ENCODE results near the gene GBA2. TPM values are rescaled to one million over a fixed set of nuclear protein-coding genes. Genes with fewer than 3 reads are reported as not detected.

The GBA2 gene
- total and polyA plus RNA-seq, 8 donors, result 63.3 to 113 (median 92.2) TPM

DNA sequence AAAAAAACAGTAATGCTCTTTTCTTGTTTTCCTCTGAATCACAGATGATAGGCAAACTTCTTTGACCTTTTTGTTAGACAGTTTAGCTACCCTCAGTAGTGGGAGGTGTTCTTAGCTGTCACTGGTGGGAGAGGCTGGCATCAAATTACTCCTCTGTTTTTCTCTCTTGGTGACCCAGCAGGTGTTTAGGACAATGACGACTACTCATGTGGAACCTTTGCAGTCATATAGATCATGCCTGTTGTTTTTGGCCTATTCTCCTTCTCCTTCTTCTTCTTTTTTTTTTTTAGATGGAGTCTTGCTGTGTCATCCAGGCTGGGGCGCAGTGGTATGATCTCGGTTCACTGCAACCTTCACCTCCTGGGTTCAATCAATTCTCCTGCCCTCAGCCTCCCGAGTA is 27.0 kb upstream of the GBA2 start:
- Histone ChIP-seq H3K4me3 (no peak overlapping the region), H3K36me3 (no peaks in the 10 kb centered on the region), H3K27me3 (no peaks in the 10 kb centered on the region), H3K4me1 (peaks cover 9 to 20% of the 10 kb centered on the region in 2 donors), H3K9me3 (no peaks in the 10 kb centered on the region), H3K27ac (no peak overlapping the region)
- DNase-seq, result no peak
- no peak for ATAC-seq
- TF ChIP-seq, protein P1, sequence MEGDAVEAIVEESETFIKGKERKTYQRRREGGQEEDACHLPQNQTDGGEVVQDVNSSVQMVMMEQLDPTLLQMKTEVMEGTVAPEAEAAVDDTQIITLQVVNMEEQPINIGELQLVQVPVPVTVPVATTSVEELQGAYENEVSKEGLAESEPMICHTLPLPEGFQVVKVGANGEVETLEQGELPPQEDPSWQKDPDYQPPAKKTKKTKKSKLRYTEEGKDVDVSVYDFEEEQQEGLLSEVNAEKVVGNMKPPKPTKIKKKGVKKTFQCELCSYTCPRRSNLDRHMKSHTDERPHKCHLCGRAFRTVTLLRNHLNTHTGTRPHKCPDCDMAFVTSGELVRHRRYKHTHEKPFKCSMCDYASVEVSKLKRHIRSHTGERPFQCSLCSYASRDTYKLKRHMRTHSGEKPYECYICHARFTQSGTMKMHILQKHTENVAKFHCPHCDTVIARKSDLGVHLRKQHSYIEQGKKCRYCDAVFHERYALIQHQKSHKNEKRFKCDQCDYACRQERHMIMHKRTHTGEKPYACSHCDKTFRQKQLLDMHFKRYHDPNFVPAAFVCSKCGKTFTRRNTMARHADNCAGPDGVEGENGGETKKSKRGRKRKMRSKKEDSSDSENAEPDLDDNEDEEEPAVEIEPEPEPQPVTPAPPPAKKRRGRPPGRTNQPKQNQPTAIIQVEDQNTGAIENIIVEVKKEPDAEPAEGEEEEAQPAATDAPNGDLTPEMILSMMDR (IDR thresholded peaks at IDR 0.05), result no peak
- intact Hi-C loops (cut with DNase I), result no loop called here

DNA sequence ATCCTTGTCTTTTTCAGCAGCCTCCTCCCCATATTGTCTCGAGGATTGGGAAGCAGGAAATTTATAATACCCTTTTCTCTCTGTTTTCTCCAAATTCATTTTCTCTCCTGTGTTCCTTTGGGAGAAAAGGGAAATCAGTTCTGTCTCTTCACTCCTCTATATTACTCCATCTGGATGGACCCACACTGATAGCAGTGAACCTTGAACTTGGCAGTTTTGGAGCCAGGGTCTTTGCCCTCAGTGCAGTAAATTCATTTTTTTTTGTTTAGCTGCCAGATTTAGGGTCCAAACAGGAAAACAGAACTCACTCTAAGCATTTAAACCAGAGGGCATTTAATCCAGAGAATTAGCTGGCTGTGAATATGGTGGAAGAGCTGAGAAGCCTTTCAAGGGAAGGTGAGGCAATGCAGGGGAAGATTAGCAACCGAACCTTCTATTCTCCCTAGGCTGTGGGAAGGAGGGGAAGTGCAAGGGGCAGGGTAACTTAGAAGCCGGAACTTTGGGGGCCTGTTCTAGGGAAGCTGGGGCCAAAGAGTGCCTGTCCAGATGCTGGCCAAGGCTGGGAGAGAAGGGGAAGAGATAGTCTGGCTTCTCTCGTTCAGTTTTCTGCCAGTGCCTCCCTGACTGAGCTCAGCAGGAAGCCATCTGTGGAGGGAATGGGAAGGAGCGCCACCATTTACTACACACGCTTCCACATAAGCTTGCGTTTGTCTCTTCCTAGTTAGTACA is 26.0 kb upstream of the GBA2 start:
- ATAC-seq, result peak; percentile 32
- peaks cover 14 to 26% of the 10 kb centered on the region in 2 donors for H3K4me1 ChIP-seq
- no peaks in the 10 kb centered on the region for H3K9me3 ChIP-seq
- DNase-seq, result no peak
- H3K36me3 ChIP-seq, result no peaks in the 10 kb centered on the region
- intact Hi-C loops (cut with DNase I), result no loop called here
- H3K4me3 ChIP-seq, result no peak overlapping the region
- peak overlapping the region in 1 of 2 donors; percentile 43 for H3K27ac ChIP-seq
- H3K27me3 ChIP-seq, result no peaks in the 10 kb centered on the region
- TF ChIP-seq, protein P1 (IDR thresholded peaks at IDR 0.05), result no peak

DNA sequence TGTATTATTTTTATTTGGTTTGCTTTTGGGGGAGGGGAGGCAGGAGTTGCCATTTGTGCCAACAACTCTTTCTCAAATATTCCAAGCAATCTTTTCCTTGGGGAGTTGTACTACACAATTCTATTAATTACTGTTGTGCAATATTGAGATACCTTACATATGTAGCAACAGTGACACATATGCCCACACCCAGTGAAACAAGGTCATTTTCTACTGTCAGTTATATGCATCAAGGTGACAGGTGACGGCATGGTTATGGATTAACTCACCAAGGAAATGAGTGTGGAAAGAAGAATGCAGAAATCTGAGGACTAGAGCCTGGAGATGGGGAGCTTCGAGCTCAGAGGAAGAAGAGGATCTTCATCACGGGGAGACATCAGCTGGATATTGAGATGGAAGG is 22.9 kb upstream of the GBA2 start:
- no peaks in the 10 kb centered on the region for H3K9me3 ChIP-seq
- TF ChIP-seq, protein P1 (IDR thresholded peaks at IDR 0.05), result no peak
- intact Hi-C loops (cut with DNase I), result no loop called here
- H3K27ac ChIP-seq, result no peak overlapping the region
- no peaks in the 10 kb centered on the region for H3K27me3 ChIP-seq
- no peak overlapping the region for H3K4me3 ChIP-seq
- DNase-seq, result no peak
- no peaks in the 10 kb centered on the region for H3K36me3 ChIP-seq
- ATAC-seq, result peak; percentile 45
- H3K4me1 ChIP-seq, result peaks cover 14 to 26% of the 10 kb centered on the region in 2 donors

DNA sequence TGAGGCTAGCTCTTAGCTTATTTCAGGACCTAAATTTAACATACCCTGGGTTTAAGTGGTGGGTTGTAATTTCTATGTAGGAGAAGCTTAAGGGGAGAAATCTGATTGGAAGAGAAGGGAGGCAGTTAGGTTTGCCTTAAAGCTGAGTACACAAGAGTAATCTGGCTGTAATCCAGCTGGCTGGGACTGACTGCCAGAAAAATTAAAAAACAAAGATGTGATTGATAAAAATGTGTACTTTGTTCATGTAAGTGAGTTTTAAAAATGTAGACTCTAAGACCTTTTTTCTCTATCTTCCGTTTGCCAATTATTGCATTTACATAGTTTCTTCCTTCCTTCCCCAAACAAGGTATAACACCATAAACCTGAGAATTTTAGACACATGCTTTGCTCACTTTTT is 22.5 kb upstream of the GBA2 start:
- DNase-seq, result peak in 1 of 4 donors; percentile 85
- TF ChIP-seq, protein P1 (IDR thresholded peaks at IDR 0.05), result no peak
- intact Hi-C loops (cut with DNase I), result no loop called here

DNA sequence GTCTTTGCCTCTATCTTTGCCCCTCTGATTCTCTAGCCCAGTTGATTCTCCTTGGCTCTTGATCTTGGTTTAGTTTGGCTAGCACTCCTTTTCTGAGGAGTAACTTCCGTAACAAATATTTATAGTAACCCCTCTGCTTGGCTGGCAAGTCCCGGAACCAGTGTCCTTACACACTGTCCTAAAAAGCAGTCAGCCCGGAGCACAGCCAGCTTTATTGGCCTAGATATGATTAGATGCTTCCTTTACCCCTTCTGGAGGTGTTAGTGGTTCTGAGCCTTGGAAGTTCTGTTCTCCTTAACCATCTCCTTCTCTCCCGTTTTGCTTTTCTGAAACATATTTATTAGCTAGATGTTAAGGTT is 22.0 kb upstream of the GBA2 start:
- TF ChIP-seq, protein P1 (IDR thresholded peaks at IDR 0.05), result no peak
- DNase-seq (no peak), ATAC-seq (peak; percentile 75)
- H3K27me3 ChIP-seq, result no peaks in the 10 kb centered on the region
- H3K4me1 ChIP-seq, result peaks cover 14 to 26% of the 10 kb centered on the region in 2 donors
- intact Hi-C loops (cut with DNase I), result no loop called here
- H3K27ac ChIP-seq, result peak overlapping the region; percentile 31 to 35
- H3K4me3 ChIP-seq, result no peak overlapping the region
- H3K36me3 ChIP-seq, result no peaks in the 10 kb centered on the region
- H3K9me3 ChIP-seq, result no peaks in the 10 kb centered on the region

More for the DNA sequence above, 22.5 kb upstream of the GBA2 start:
- ATAC-seq, result peak; percentile 45
- Histone ChIP-seq H3K4me3 (no peak overlapping the region), H3K27me3 (no peaks in the 10 kb centered on the region), H3K27ac (peak overlapping the region in 1 of 2 donors; percentile 35), H3K36me3 (no peaks in the 10 kb centered on the region), H3K9me3 (no peaks in the 10 kb centered on the region), H3K4me1 (peaks cover 14 to 26% of the 10 kb centered on the region in 2 donors)
